OCI-LY3 (cell line): ENCODE data around the gene DCTPP1.

Experiments used
- CTCF ChIP-seq: fragments of 200-600, 300-600 bp; sonication (generic); IDR thresholded peaks from 2 replicates; pipeline ENCODE4 v1.5.1; 2014; ENCODE audit warnings: antibody characterized with exemption, low read length, low read depth
- EZH2phosphoT487 ChIP-seq: fragments of 200-600 bp; shearing (Covaris generic); IDR thresholded peaks from 2 replicates; pipeline ENCODE4 v1.6.1; 2018; ENCODE audit warnings: antibody characterized with exemption, mixed run types, low read depth

GRCh38 chr16:30380803-30381208 is 49.0 kb downstream of the DCTPP1 start:
- no peak for TF ChIP-seq CTCF
- no peak for TF ChIP-seq EZH2phosphoT487
